HCT116 (cell line): ENCODE results near the gene SIGLECL1. TPM values are rescaled to one million over a fixed set of nuclear protein-coding genes. Genes with fewer than 3 reads are reported as not detected.

Experiments
- ATAC-seq: fragments of 200-7000 bp; cut with Tn5 transposase; 2 replicates; pipeline ENCODE4 v1.9.1; 2020; ENCODE audit warnings: mild to moderate bottlenecking, moderate library complexity
- BruUV-seq: library from RNA; stranded (reverse); fragments of 400-500 nt; replicated peaks from 2 replicates; lab custom pipeline; 2021; lab: Mats Ljungman, UMichigan
- CTCF ChIA-PET: fragments of 300-600 bp; sonication (Branson Sonifier 250); formaldehyde crosslinking; loops from one replicate; lab custom pipeline; 2021; ENCODE audit warnings: antibody characterized with exemption; lab: Charles Lee
- POLR2A ChIA-PET: fragments of 300-600, 350-600 bp; sonication (Branson Sonifier 250); formaldehyde crosslinking; loops from one replicate; lab custom pipeline; 2021; ENCODE audit warnings: antibody characterized with exemption; lab: Charles Lee
- RAD21 ChIA-PET, 2 experiments: fragments of 300-600 bp; sonication (Branson Sonifier 250); formaldehyde crosslinking; loops; one replicate each; lab custom pipeline; 2023; ENCODE audit warnings: low total read pairs in 2 of 2; ENCODE audit not compliant: uncharacterized antibody in 2 of 2, unreplicated experiment in 2 of 2, low non-redundant PET in 1 of 2; lab: Charles Lee
- DNase-seq: peaks from one replicate; pipeline ENCODE4 v3.0.0-alpha.2; 2010; ENCODE audit warnings: low read depth, low spot score
- H2AFZ ChIP-seq: fragments of 200-600 bp; shearing (Covaris generic), sonication (generic); 2 replicates; pipeline ENCODE4 v1.6.1; 2017; ENCODE audit warnings: low read depth, mixed run types, mixed read lengths, antibody characterized with exemption, low read length; ENCODE audit not compliant: poor library complexity, severe bottlenecking
- H3K27ac ChIP-seq: 2 replicates; pipeline ENCODE4 v1.5.1; 2012; ENCODE audit warnings: low read depth, low read length
- H3K27me3 ChIP-seq: fragments of 200-600 bp; sonication (generic); 2 replicates; pipeline ENCODE4 v1.6.1; 2016; ENCODE audit warnings: mixed run types, low read length, mixed read lengths; ENCODE audit not compliant: insufficient read depth
- H3K36me3 ChIP-seq, 2 experiments: fragments of 200-500 bp in 1 of 2; fragments of 200-600 bp in 1 of 2; sonication (Bioruptor generic) in 1 of 2; sonication (generic) in 1 of 2; 2 replicates each; pipeline versions ENCODE4 v1.5.1 to v1.6.1; 2014 to 2016; ENCODE audit warnings: low read length in 2 of 2, inconsistent platforms in 1 of 2, mixed read lengths in 1 of 2, mixed run types in 1 of 2; ENCODE audit not compliant: insufficient read depth in 2 of 2, control insufficient read depth in 1 of 2
- H3K4me1 ChIP-seq, 2 experiments: fragments of 200-600 bp in 1 of 2; sonication (generic) in 1 of 2; 2 replicates each; pipeline versions ENCODE4 v1.5.1 to v1.6.1; 2012 to 2017; ENCODE audit warnings: low read length in 2 of 2, inconsistent platforms in 1 of 2, mild to moderate bottlenecking in 1 of 2, mixed read lengths in 1 of 2, mixed run types in 1 of 2, moderate library complexity in 1 of 2; ENCODE audit not compliant: insufficient read depth in 2 of 2, control insufficient read depth in 1 of 2
- H3K4me2 ChIP-seq: fragments of 200-600 bp; sonication (generic); 2 replicates; pipeline ENCODE4 v1.6.1; 2017; ENCODE audit warnings: mixed run types, low read length, mixed read lengths
- H3K4me3 ChIP-seq, 2 experiments: fragments of 200-600 bp in 1 of 2; sonication (generic) in 1 of 2; replicated peaks in 1 of 2; 2 replicates each; pipeline ENCODE4 v1.5.1; 2011 to 2016; ENCODE audit warnings: low read length in 2 of 2, control low read depth in 1 of 2, low read depth in 1 of 2, mild to moderate bottlenecking in 1 of 2, mixed read lengths in 1 of 2, mixed run types in 1 of 2
- H3K79me2 ChIP-seq: fragments of 200-600 bp; sonication (generic); 2 replicates; pipeline ENCODE4 v1.6.1; 2017; ENCODE audit warnings: mild to moderate bottlenecking, mixed run types, low read length, moderate library complexity, mixed read lengths; ENCODE audit not compliant: insufficient read depth
- H3K9ac ChIP-seq: fragments of 200-600 bp; sonication (generic); 2 replicates; pipeline ENCODE4 v1.6.1; 2016; ENCODE audit warnings: low read length, mixed read lengths
- H3K9me2 ChIP-seq: fragments of 200-600 bp; sonication (generic), shearing (Covaris generic); 2 replicates; pipeline ENCODE4 v1.6.1; 2017; ENCODE audit warnings: mixed run types, mild to moderate bottlenecking, moderate library complexity; ENCODE audit not compliant: insufficient read depth
- H3K9me3 ChIP-seq, 2 experiments: fragments of 200-500 bp in 1 of 2; fragments of 200-600 bp in 1 of 2; sonication (Bioruptor generic) in 1 of 2; sonication (generic) in 1 of 2; 2 replicates each; pipeline ENCODE4 v1.6.1; 2014 to 2017; ENCODE audit warnings: low read length in 2 of 2, mixed read lengths in 2 of 2, inconsistent platforms in 1 of 2, low read depth in 1 of 2, mild to moderate bottlenecking in 1 of 2, mixed run types in 1 of 2, moderate library complexity in 1 of 2; ENCODE audit not compliant: control insufficient read depth in 1 of 2, insufficient read depth in 1 of 2
- H4K20me1 ChIP-seq: fragments of 200-600 bp; sonication (generic), shearing (Covaris generic); 2 replicates; pipeline ENCODE4 v1.6.1; 2017; ENCODE audit warnings: mixed run types, mild to moderate bottlenecking, moderate library complexity; ENCODE audit not compliant: insufficient read depth
- CBX3 ChIP-seq: IDR thresholded peaks from 2 replicates; pipeline ENCODE4 v1.6.1; 2012; ENCODE audit warnings: low read depth
- ELF1 ChIP-seq: IDR thresholded peaks from 2 replicates; pipeline ENCODE4 v1.6.1; 2012; ENCODE audit warnings: low read depth, borderline replicate concordance
- FOSL1 ChIP-seq: IDR thresholded peaks from 2 replicates; pipeline ENCODE4 v1.6.1; 2012; ENCODE audit warnings: low read depth
- JUND ChIP-seq: IDR thresholded peaks from 2 replicates; pipeline ENCODE4 v1.6.1; 2012
- POLR2AphosphoS5 ChIP-seq: IDR thresholded peaks from 2 replicates; pipeline ENCODE4 v1.6.1; 2011; ENCODE audit warnings: mild to moderate bottlenecking, low read depth, low read length, moderate library complexity
- TCF7L2 ChIP-seq: IDR thresholded peaks from 2 replicates; pipeline ENCODE4 v1.7.0; 2011; ENCODE audit warnings: borderline replicate concordance, inconsistent platforms; ENCODE audit not compliant: insufficient read depth, insufficient read length; ENCODE audit errors: extremely low read depth
- YY1 ChIP-seq: IDR thresholded peaks from 2 replicates; pipeline ENCODE4 v1.6.1; 2011; ENCODE audit warnings: low read length, low read depth, moderate library complexity, mild to moderate bottlenecking; ENCODE audit not compliant: insufficient replicate concordance; ENCODE audit errors: extremely low read depth
- ZFX ChIP-seq: fragments of 450-650 bp; IDR thresholded peaks from 2 replicates; pipeline ENCODE4 v1.6.1; 2017
- intact Hi-C: fragments of 100-400 bp; cut with micrococcal nuclease; formaldehyde crosslinking; loops from 2 replicates; pipeline ENCODE4 v1.10.0; 2022
- total RNA-seq: library from RNA; stranded (reverse); gene quantifications from one replicate; pipeline ENCODE4 v1.2.1, GENCODE V29; 2021; ENCODE audit not compliant: unreplicated experiment
- TF ChIP-seq, protein P1 (sequence below), 3 experiments: fragments of 200-600 bp in 1 of 3; sonication (generic) in 1 of 3; IDR thresholded peaks in 2 of 3; conservative IDR thresholded peaks in 1 of 3; 2 replicates each; pipeline ENCODE4 v1.5.1; 2012 to 2017; ENCODE audit warnings: low read depth in 2 of 3, low read length in 2 of 3, antibody characterized with exemption in 1 of 3, borderline replicate concordance in 1 of 3, control low read depth in 1 of 3, mild to moderate bottlenecking in 1 of 3, mixed read lengths in 1 of 3, mixed run types in 1 of 3, moderate library complexity in 1 of 3; ENCODE audit not compliant: insufficient read depth in 1 of 3

The SIGLECL1 gene
- total RNA-seq, 1 experiment from 2014 or later, result not detected

GRCh38 chr19:51240866-51241265 lies 10.0 kb upstream of the SIGLECL1 start:
- no peaks in the 10 kb centered on the region for H3K79me2 ChIP-seq
- H3K9me2 ChIP-seq, result no peaks in the 10 kb centered on the region
- H3K9me3 ChIP-seq, result no peaks in the 10 kb centered on the region
- POLR2A ChIA-PET, result no interaction called here
- ATAC-seq (no peak), DNase-seq (no peak)
- H3K27ac ChIP-seq, result no peak overlapping the region
- RAD21 ChIA-PET, result no interaction called here
- no peak for TF ChIP-seq CBX3
- TF ChIP-seq YY1, result no peak
- TF ChIP-seq POLR2AphosphoS5, result no peak
- TF ChIP-seq ZFX, result no peak
- TF ChIP-seq, protein P1, sequence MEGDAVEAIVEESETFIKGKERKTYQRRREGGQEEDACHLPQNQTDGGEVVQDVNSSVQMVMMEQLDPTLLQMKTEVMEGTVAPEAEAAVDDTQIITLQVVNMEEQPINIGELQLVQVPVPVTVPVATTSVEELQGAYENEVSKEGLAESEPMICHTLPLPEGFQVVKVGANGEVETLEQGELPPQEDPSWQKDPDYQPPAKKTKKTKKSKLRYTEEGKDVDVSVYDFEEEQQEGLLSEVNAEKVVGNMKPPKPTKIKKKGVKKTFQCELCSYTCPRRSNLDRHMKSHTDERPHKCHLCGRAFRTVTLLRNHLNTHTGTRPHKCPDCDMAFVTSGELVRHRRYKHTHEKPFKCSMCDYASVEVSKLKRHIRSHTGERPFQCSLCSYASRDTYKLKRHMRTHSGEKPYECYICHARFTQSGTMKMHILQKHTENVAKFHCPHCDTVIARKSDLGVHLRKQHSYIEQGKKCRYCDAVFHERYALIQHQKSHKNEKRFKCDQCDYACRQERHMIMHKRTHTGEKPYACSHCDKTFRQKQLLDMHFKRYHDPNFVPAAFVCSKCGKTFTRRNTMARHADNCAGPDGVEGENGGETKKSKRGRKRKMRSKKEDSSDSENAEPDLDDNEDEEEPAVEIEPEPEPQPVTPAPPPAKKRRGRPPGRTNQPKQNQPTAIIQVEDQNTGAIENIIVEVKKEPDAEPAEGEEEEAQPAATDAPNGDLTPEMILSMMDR (IDR thresholded peaks at IDR 0.05 in 2 of 3, conservative IDR thresholded peaks at IDR 0.05 in 1 of 3; ENCODE audit: borderline replicate concordance in 1 of 3, insufficient read depth in 1 of 3, low read depth in 2 of 3, low read length in 2 of 3), result no peak
- no peak for TF ChIP-seq TCF7L2
- TF ChIP-seq JUND, result no peak
- no peak for TF ChIP-seq FOSL1
- TF ChIP-seq ELF1, result no peak
- no peak overlapping the region for H3K4me3 ChIP-seq
- no peaks in the 10 kb centered on the region for H3K36me3 ChIP-seq
- no peak overlapping the region for H3K4me2 ChIP-seq
- no peak overlapping the region for H3K9ac ChIP-seq
- BruUV-seq, result no TSS peak
- H3K4me1 ChIP-seq, result no peaks in the 10 kb centered on the region
- peaks cover 4% of the 10 kb centered on the region; the same call in 1 of the 2 replicates for H3K27me3 ChIP-seq
- H2AFZ ChIP-seq, result no peak overlapping the region
- intact Hi-C loops, result no loop called here
- CTCF ChIA-PET, result no interaction called here
- no peaks in the 10 kb centered on the region for H4K20me1 ChIP-seq
